DMS 273 (cell line): ENCODE measurements around the gene C1QL4.
"Not testable (repeated sequence)": the region's sequence is repeated elsewhere in the genome, so short reads cannot be mapped to it uniquely, and the experiment has no call there.

Experiments
- DNase-seq: peaks from one replicate; lab custom pipeline; 2025; ENCODE audit not compliant: unreplicated experiment; lab: John Stamatoyannopoulos, UW

Gene C1QL4

GRCh38 chr12:49336645-49337584, at the start of gene C1QL4:
Gene C1QL4 (minus strand): TSS chr12:49337188. CDS start chr12:49336477, 711 bp downstream.
- DNase-seq: peak; percentile 90

GRCh38 chr12:49380184-49380583, 43.2 kb upstream of the C1QL4 start:
- DNase-seq: not testable (repeated sequence)

- no peak for DNase-seq
Measured at GRCh38 chr12:49377386-49377785, 40.4 kb upstream of the C1QL4 start.

GRCh38 chr12:49375406-49375805, 38.4 kb upstream of the C1QL4 start:
- DNase-seq: no peak

DNA sequence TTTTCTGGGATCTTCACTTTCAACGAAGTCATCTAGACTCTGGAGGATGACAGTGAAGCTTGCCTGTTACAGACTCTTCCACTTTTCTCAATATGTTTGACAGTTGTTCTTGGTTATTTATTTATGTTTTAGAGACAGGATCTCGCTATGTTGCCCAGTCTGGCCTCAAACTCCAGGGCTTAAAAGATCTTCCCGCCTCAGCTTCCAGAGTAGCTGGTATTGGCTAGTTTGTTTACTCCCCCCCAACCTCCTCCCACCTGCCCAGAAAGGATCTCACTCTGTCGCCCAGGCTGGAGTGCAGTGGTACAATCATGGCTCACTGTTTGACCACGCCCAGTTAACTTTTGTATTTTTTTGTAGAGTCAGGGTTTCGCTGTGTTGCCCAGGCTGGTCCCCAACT, 33.6 kb upstream of the C1QL4 start:
- DNase-seq: no peak

DNA sequence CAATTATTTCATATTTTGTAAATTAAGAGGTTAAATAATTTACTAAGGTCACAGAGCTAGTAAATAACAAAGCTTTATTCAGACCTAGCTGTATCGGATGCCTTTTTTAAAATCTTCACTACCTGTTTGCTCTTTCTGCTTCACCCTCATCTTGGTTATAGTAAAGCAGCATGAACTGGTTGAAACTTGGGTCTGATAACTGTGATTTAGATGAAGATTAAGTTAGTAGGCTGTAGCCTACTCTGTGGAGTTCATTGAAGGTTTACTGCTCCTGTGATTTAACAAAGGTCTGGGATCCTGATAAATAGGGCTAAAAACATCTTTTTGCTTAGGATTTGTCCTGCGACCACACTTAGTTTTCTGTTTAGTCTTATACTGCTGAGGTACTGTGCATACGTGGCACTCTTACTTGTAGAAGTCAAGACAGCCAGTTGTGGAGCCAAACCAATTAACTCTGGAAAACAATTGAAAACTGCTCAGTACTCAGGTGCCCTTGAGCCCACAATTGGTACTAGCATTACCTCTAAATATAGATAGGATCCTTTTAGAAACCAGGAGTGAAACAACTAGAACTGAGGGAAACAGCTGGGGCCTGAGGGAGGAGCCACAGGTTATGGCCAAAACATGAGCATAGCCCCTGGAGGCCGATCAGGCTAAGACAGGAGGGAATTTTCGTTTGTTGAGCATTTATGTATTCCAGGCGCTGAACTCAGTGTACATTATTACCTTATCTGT, 32.6 kb upstream of the C1QL4 start:
- peak; percentile 78 for DNase-seq

GRCh38 chr12:49368240-49368600, 31.2 kb upstream of the C1QL4 start:
- DNase-seq: no peak

DNA sequence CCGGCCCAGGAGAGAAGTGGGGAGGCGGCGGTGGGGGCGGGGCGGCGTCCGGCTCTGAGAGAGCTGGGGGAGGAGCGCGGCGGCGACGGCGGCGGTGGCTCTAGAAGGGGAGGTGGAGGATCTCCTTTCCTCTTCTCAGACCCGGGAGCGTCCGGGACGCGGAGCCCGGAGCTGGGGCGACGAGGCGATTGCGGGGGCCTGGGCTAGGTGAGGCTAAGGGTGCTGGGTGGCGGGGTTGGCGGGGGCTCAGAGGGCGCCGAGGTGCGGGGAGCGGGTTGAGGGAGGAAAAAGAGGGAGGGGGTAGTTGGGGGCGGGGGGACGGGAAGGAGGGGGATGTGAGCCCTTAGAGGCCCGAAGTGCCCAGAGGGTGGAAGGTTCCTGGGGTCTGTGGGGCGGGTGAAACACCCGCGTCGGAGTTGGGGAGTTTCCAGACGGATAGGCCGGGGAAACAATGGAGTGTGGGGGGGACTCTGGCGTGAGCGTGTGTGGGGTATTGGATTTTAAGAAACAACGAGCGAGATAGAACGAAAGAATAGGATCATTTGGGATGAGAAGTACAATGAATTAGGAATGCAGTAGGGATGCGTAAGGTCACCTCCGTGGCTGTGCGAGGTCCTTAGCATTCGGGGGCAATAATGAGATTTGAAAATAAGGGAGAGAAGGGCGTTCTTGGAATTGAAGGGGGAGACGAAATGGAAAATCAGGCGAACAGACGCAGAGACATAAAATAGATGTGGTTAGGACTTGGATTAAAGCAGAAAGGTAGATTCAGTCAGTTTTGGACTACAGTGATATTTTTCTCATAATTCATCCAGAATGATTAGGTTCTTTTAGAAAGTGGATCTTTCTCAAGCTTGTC, 30.6 kb upstream of the C1QL4 start, which contains the start of gene SPATS2:
Gene SPATS2 (plus strand): TSS at position 82 of the 859 bp plus-strand sequence. CDS start 93,551 bp downstream, outside the sequence.
- peak; percentile 67 for DNase-seq

GRCh38 chr12:49366652-49367380, 29.8 kb upstream of the C1QL4 start:
- peak; percentile 96 for DNase-seq

- no peak for DNase-seq
Measured at GRCh38 chr12:49366096-49366651, 29.2 kb upstream of the C1QL4 start.

GRCh38 chr12:49365542-49365941, 28.6 kb upstream of the C1QL4 start:
- no peak for DNase-seq

- DNase-seq: no peak
Measured at GRCh38 chr12:49364989-49365388, 28.0 kb upstream of the C1QL4 start.

- DNase-seq: no peak
Measured at GRCh38 chr12:49362077-49362476, 25.1 kb upstream of the C1QL4 start.

- DNase-seq: no peak
Measured at GRCh38 chr12:49359671-49360070, 22.7 kb upstream of the C1QL4 start.

GRCh38 chr12:49358483-49359141, 21.6 kb upstream of the C1QL4 start:
- peak; percentile 76 for DNase-seq

DNA sequence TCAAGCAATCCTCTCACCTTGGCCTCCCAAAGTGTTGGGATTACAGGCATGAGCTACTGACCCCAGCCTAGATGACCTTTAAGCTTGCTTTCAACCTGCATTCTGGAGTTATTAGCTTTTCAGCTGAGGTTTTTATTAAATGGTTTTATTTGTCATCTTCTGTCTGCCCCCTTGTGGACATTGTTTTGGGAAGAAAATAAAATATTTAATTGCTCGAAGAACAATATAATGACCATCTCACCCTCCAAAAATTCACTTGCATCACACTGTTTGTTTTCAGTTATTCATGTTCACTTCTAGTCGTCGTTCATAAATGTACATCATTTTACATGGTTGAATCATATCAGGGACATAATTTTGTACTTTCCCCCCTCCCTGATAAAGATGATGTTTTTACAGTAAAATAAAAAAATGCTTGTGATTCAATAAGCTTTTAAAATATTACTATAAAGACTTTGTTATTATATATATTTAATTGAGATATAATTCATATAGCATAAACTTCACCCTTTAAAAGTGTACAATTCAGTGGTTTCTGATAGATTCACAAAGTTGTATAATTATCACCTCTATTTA, 20.2 kb upstream of the C1QL4 start:
- peak; percentile 53 for DNase-seq

DNA sequence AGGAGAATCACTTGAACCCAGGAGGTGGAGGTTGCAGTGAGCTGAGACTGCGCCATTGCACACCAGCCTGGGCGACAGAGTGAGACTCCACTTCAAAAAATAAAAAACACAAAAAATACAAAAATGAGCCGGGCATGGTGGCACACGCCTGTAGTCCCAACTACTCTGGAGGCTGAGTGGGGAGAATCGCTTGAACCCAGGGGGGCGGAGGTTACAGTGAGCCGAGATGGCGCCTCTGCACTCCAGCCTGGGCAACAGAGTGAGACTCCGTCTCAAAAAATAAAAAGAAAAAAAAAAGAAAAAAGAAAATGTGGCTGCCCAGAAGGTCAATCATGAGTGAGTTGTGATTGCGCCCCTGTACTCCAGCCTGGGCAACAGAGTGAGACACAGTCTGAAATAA, 18.9 kb upstream of the C1QL4 start:
- DNase-seq: no peak

- DNase-seq: no peak
Measured at GRCh38 chr12:49352351-49352750, 15.4 kb upstream of the C1QL4 start.

GRCh38 chr12:49349266-49349665, 12.3 kb upstream of the C1QL4 start:
- no peak for DNase-seq
